MM.1S (cell line): ENCODE measurements around the gene TSPOAP1.

Experiments used
- EZH2 ChIP-seq: fragments of 300-600 bp; sonication (generic); optimal IDR thresholded peaks from 2 replicates; pipeline ENCODE3; 2017; ENCODE audit warnings: low read depth, mild to moderate bottlenecking, antibody characterized with exemption, low read length, mixed read lengths
- TF ChIP-seq, protein P1 (sequence below): fragments of 300-600 bp; sonication (generic); IDR thresholded peaks from 2 replicates; pipeline ENCODE4 v1.5.1; 2016; ENCODE audit warnings: antibody characterized with exemption, low read length, mixed read lengths

- TF ChIP-seq, protein P1, sequence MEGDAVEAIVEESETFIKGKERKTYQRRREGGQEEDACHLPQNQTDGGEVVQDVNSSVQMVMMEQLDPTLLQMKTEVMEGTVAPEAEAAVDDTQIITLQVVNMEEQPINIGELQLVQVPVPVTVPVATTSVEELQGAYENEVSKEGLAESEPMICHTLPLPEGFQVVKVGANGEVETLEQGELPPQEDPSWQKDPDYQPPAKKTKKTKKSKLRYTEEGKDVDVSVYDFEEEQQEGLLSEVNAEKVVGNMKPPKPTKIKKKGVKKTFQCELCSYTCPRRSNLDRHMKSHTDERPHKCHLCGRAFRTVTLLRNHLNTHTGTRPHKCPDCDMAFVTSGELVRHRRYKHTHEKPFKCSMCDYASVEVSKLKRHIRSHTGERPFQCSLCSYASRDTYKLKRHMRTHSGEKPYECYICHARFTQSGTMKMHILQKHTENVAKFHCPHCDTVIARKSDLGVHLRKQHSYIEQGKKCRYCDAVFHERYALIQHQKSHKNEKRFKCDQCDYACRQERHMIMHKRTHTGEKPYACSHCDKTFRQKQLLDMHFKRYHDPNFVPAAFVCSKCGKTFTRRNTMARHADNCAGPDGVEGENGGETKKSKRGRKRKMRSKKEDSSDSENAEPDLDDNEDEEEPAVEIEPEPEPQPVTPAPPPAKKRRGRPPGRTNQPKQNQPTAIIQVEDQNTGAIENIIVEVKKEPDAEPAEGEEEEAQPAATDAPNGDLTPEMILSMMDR: peak; percentile 52
- no peak for TF ChIP-seq EZH2
Observed at GRCh38 chr17:58270476-58271215, 57.9 kb downstream of the TSPOAP1 start.
